RWPE2 (cell line): ENCODE measurements around the gene ADAM33.

ENCODE experiments used
- ATAC-seq: fragments of 200-7000 bp; cut with Tn5 transposase; 3 replicates; pipeline ENCODE4 v1.9.1; 2021; ENCODE audit warnings: low read depth
- DNase-seq: peaks from one replicate; pipeline ENCODE4 v3.0.0-alpha.2; 2020; ENCODE audit warnings: low spot score
- H3K27ac ChIP-seq: fragments of 450-650 bp; 2 replicates; pipeline ENCODE4 v1.5.1; 2017; ENCODE audit warnings: mild to moderate bottlenecking; ENCODE audit not compliant: poor library complexity, severe bottlenecking
- H3K27me3 ChIP-seq: fragments of 250-450 bp; sonication (Bioruptor Pico); 2 replicates; pipeline ENCODE4 v1.5.1; 2021; ENCODE audit warnings: mild to moderate bottlenecking, moderate library complexity; ENCODE audit not compliant: insufficient read depth, poor library complexity, severe bottlenecking
- H3K36me3 ChIP-seq: fragments of 250-450 bp; sonication (Bioruptor Pico); 2 replicates; pipeline ENCODE4 v1.5.1; 2020; ENCODE audit warnings: low read depth, mild to moderate bottlenecking, moderate library complexity
- H3K4me1 ChIP-seq: fragments of 250-450 bp; sonication (Bioruptor Pico); 2 replicates; pipeline ENCODE4 v1.5.1; 2021; ENCODE audit warnings: mild to moderate bottlenecking, moderate library complexity; ENCODE audit not compliant: insufficient read depth, poor library complexity, severe bottlenecking
- H3K4me3 ChIP-seq: fragments of 250-450 bp; sonication (Bioruptor Pico); 2 replicates; pipeline ENCODE4 v1.5.1; 2021; ENCODE audit warnings: mild to moderate bottlenecking, moderate library complexity; ENCODE audit not compliant: severe bottlenecking
- H3K9me3 ChIP-seq: fragments of 250-450 bp; sonication (Bioruptor Pico); 2 replicates; pipeline ENCODE4 v1.5.1; 2021; ENCODE audit warnings: mild to moderate bottlenecking, moderate library complexity; ENCODE audit not compliant: severe bottlenecking
- TF ChIP-seq, protein P1 (sequence below): fragments of 450-650 bp; IDR thresholded peaks from one replicate; pipeline ENCODE4 v1.5.1; 2017; ENCODE audit warnings: mild to moderate bottlenecking, moderate library complexity; ENCODE audit not compliant: poor library complexity, severe bottlenecking

The ADAM33 gene

DNA sequence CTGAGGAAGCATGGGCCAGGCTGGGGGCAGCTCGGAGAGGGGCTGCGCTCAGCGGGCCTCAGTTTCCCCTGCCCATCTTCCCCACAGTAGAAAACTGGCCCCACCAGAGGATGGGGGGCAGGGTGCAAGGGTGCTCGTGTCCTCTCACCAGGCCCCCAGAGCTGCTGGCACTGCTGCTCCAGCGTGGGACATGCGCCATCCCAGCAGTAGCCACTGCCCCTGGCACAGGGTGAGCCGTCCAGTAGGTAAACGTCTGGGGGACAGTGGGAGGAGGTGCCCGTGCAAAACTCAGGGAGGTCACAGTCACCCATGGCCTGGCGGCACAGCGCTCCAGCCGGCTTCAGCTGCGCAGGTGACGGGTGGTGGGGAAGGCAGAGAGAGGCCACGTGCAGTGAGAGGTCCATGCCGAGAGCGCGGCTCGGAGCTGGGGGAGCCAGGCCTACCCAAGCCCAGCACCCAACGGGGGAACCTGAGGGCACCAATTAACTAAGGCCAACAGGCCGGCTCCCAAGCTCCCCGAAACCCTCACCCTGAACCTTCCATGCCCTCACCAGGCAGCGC, 9.7 kb downstream of the ADAM33 start:
- H3K4me3 ChIP-seq = no peak overlapping the region
- TF ChIP-seq, protein P1, sequence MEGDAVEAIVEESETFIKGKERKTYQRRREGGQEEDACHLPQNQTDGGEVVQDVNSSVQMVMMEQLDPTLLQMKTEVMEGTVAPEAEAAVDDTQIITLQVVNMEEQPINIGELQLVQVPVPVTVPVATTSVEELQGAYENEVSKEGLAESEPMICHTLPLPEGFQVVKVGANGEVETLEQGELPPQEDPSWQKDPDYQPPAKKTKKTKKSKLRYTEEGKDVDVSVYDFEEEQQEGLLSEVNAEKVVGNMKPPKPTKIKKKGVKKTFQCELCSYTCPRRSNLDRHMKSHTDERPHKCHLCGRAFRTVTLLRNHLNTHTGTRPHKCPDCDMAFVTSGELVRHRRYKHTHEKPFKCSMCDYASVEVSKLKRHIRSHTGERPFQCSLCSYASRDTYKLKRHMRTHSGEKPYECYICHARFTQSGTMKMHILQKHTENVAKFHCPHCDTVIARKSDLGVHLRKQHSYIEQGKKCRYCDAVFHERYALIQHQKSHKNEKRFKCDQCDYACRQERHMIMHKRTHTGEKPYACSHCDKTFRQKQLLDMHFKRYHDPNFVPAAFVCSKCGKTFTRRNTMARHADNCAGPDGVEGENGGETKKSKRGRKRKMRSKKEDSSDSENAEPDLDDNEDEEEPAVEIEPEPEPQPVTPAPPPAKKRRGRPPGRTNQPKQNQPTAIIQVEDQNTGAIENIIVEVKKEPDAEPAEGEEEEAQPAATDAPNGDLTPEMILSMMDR = no peak
- no peaks in the 10 kb centered on the region for H3K36me3 ChIP-seq
- H3K27me3 ChIP-seq = peaks cover 53% of the 10 kb centered on the region
- H3K4me1 ChIP-seq = no peaks in the 10 kb centered on the region
- H3K27ac ChIP-seq = no peak overlapping the region
- H3K9me3 ChIP-seq = no peaks in the 10 kb centered on the region
- ATAC-seq (no peak), DNase-seq (peak; percentile 61)

DNA sequence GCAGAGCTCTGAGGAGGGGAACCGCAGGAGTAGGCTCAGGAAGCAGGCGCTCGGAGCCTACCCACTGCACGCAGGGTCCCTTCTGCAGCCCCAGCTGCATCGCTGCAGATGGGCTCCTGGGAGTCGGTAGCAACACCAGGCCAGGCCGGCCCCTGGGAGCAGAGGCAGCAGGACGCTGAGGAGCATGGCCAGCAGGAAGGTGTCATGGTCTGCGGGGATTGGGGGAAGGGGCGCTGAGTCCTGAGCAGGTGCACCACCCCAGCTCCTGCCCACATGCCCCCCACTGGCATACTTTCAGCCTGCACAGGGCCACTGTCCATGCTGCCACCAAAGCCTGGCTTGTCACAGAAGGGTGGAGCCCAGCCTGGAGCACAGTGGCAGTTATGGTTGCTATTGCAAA, 10.9 kb downstream of the ADAM33 start:
- ATAC-seq (no peak), DNase-seq (no peak)
- H3K9me3 ChIP-seq = no peaks in the 10 kb centered on the region
- peaks cover 48% of the 10 kb centered on the region for H3K27me3 ChIP-seq
- no peaks in the 10 kb centered on the region for H3K36me3 ChIP-seq
- no peak overlapping the region for H3K27ac ChIP-seq
- no peaks in the 10 kb centered on the region for H3K4me1 ChIP-seq
- H3K4me3 ChIP-seq = no peak overlapping the region
- TF ChIP-seq, protein P1 = no peak

DNA sequence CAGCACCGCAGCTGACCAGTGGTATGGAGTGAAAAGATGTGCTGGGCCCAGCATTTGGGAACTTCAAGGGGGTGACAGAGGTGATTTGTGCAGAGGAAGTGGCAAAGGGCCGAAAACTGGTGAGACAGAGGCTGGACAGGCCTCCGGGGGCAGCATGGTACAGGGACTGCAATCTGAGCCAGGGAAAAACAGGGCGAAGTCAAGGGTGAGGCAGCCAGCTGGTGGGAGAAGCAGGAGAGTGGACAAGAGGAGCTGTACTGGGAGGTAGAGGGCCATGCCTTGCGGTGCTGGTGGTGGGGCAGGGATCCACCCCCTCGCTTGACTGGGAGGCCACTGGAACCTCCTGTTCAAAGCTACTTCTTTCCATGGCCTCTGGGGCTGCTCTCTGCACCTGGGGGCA, 11.3 kb downstream of the ADAM33 start:
- H3K4me1 ChIP-seq = no peaks in the 10 kb centered on the region
- H3K36me3 ChIP-seq = no peaks in the 10 kb centered on the region
- TF ChIP-seq, protein P1 = peak; percentile 18
- no peaks in the 10 kb centered on the region for H3K9me3 ChIP-seq
- ATAC-seq = peak; percentile 13; the same call in 1 of the 3 replicates
- DNase-seq = no peak
- peaks cover 43% of the 10 kb centered on the region for H3K27me3 ChIP-seq
- no peak overlapping the region for H3K4me3 ChIP-seq
- H3K27ac ChIP-seq = no peak overlapping the region

DNA sequence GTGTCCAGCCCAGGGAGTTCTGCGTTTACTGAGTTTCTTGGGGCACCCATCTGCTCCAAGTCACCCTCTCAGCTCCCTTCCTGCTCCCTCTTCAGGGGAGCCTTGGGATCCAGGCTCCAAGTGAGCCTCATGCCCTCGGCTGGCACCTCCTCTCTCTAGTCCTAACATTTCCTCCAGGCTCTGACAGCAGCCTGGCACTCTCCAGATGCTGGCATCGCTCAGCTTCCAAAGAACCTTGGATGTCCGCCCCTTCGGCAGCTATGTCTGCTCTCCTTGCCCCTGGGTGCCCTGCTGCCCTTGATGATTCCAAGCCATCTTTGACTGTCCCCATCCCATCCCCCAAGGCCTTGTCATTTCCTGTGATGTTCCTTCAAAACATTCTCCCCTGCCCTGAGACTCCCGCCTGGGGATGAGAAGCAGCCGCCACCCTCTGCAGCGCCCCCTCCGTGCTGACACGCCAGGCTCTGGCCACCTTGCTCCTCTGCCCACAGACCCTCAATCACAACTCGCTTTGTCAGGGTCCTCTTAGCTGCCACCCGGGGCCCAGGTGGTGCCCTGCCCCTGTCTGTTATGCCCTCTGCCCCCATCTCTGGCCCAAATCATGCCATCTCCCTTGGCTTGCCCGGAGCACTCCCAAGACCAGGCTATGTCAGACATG, 12.0 kb downstream of the ADAM33 start:
- ATAC-seq (no peak), DNase-seq (peak; percentile 43)
- Histone ChIP-seq H3K4me1 (no peaks in the 10 kb centered on the region), H3K27me3 (peaks cover 37% of the 10 kb centered on the region), H3K9me3 (no peaks in the 10 kb centered on the region), H3K36me3 (no peaks in the 10 kb centered on the region), H3K4me3 (no peak overlapping the region), H3K27ac (no peak overlapping the region)
- TF ChIP-seq, protein P1 = no peak

DNA sequence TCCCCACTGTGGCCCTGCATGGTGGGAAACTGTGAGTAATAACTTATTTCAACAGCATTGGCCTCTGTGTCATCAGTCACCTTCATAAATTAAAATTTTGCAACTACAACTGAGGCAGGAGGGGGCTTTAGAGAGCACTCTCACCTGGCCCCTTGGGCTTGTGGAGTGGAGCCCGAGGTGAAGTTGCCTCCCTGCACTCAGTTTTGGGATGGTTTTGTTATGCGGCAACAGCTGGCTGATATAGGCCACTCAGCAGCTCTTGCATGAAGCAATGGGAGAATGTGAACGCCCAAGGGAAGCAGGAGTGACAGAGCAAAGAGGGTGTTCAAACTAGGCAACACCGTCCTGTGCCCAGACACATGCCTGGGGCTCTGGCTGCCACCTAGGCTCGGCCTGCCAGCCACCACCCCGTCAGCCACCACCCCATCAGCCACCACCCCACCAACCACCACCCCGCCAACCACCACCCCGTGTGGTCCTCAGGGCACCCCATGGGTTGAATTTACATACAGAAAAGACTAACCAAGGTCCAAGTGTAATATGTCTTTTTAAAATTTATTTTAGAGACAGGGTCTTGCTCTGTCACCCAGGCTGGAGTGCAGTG, 14.3 kb downstream of the ADAM33 start:
- Histone ChIP-seq H3K36me3 (no peaks in the 10 kb centered on the region), H3K9me3 (no peaks in the 10 kb centered on the region), H3K4me1 (no peaks in the 10 kb centered on the region), H3K27me3 (peaks cover 31% of the 10 kb centered on the region), H3K4me3 (no peak overlapping the region), H3K27ac (no peak overlapping the region)
- TF ChIP-seq, protein P1 = no peak
- no peak for DNase-seq
- ATAC-seq = no peak
